ENCODE results near the gene BNIP1. TPM values are rescaled to one million over a fixed set of nuclear protein-coding genes. Genes with fewer than 3 reads are reported as not detected.

The BNIP1 gene
- total RNA-seq, 1 donor from 2014 or later = 8.4 TPM

- H3K4me1 ChIP-seq = no peaks in the 10 kb centered on the region
- H3K36me3 ChIP-seq = peaks cover 49% of the 10 kb centered on the region
- H3K4me3 ChIP-seq = no peak overlapping the region
- ATAC-seq (no peak), DNase-seq (no peak)
- no peaks in the 10 kb centered on the region for H3K9me3 ChIP-seq
- intact Hi-C loops (cut with DNase I) = no loop called here
- no peak overlapping the region for H3K27ac ChIP-seq
- H3K27me3 ChIP-seq (ENCODE audit: low read depth) = no peaks in the 10 kb centered on the region
- TF ChIP-seq, protein P1, sequence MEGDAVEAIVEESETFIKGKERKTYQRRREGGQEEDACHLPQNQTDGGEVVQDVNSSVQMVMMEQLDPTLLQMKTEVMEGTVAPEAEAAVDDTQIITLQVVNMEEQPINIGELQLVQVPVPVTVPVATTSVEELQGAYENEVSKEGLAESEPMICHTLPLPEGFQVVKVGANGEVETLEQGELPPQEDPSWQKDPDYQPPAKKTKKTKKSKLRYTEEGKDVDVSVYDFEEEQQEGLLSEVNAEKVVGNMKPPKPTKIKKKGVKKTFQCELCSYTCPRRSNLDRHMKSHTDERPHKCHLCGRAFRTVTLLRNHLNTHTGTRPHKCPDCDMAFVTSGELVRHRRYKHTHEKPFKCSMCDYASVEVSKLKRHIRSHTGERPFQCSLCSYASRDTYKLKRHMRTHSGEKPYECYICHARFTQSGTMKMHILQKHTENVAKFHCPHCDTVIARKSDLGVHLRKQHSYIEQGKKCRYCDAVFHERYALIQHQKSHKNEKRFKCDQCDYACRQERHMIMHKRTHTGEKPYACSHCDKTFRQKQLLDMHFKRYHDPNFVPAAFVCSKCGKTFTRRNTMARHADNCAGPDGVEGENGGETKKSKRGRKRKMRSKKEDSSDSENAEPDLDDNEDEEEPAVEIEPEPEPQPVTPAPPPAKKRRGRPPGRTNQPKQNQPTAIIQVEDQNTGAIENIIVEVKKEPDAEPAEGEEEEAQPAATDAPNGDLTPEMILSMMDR (IDR thresholded peaks at IDR 0.05) = no peak
Observed at GRCh38 chr5:173165177-173166016, 21.1 kb downstream of the BNIP1 start.

GRCh38 chr5:173172166-173172565 is 27.8 kb downstream of the BNIP1 start:
- H3K4me3 ChIP-seq = no peak overlapping the region
- H3K9me3 ChIP-seq = no peaks in the 10 kb centered on the region
- TF ChIP-seq, protein P1 (IDR thresholded peaks at IDR 0.05) = no peak
- intact Hi-C loops (cut with DNase I) = no loop called here
- no peak overlapping the region for H3K27ac ChIP-seq
- H3K36me3 ChIP-seq = no peaks in the 10 kb centered on the region
- DNase-seq = no peak
- no peaks in the 10 kb centered on the region for H3K4me1 ChIP-seq
- no peak for ATAC-seq
- H3K27me3 ChIP-seq (ENCODE audit: low read depth) = no peaks in the 10 kb centered on the region

DNA sequence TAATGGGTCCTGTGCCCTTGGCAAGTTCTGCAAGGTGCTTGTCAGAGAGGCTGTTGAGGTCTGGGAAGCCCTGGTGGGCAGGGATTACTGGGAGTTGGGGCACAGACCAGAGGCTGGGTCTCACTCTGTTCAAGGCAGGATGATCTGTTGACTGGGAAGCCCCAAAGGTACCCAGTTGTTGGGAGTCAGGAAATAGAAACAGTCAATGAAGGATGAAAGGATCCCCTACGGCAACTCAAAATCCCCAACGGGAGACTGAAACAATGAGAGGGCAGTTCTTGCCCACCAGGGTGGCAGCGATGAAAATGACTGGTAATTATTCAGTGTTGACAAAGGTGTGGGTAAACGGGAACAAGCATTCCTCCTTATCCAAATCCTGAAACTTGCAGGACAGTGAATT is 31.2 kb downstream of the BNIP1 start:
- no peak overlapping the region for H3K27ac ChIP-seq
- H3K36me3 ChIP-seq = no peaks in the 10 kb centered on the region
- peaks cover 5% of the 10 kb centered on the region for H3K9me3 ChIP-seq
- no peak for ATAC-seq
- H3K4me3 ChIP-seq = no peak overlapping the region
- no peak for DNase-seq
- no peaks in the 10 kb centered on the region for H3K4me1 ChIP-seq
- TF ChIP-seq, protein P1 (IDR thresholded peaks at IDR 0.05) = no peak
- intact Hi-C loops (cut with DNase I) = no loop called here
- no peaks in the 10 kb centered on the region for H3K27me3 ChIP-seq (ENCODE audit: low read depth)

DNA sequence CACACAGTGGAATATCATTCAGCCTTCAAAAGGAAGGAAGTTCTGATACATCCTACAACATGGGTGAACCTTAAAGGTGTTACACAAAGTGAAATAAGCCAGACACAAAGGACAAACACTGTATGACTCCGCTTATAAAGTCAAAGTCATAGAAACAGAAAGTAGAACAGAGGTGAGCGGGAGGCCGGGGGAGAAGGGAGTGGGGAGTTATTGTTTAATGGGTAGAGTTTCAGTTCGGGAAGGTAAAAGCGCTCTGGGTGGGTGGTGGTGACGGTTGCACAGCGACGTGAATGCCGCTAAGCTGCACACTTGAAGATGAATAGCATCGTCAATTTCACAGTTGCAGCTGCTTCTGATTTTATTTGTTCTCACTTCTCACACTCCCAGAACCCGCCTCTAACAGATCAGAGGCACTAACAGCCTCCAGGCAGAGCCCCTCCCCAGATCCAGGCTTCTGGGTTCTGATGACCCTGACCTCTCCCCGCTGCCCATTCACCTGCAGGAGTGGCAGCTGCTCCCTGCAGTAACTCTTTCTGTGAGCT is 34.1 kb downstream of the BNIP1 start:
- H3K4me1 ChIP-seq = no peaks in the 10 kb centered on the region

GRCh38 chr5:173180331-173180730 is 36.0 kb downstream of the BNIP1 start:
- Histone ChIP-seq H3K27ac (no peak overlapping the region), H3K27me3 (ENCODE audit: low read depth) (no peaks in the 10 kb centered on the region), H3K36me3 (no peaks in the 10 kb centered on the region), H3K4me1 (no peaks in the 10 kb centered on the region), H3K4me3 (no peak overlapping the region), H3K9me3 (peaks cover 9% of the 10 kb centered on the region)
- intact Hi-C loops (cut with DNase I) = no loop called here
- DNase-seq (no peak), ATAC-seq (no peak)
- TF ChIP-seq, protein P1 (IDR thresholded peaks at IDR 0.05) = no peak

More for the DNA sequence above, 34.1 kb downstream of the BNIP1 start:
- TF ChIP-seq, protein P1 (IDR thresholded peaks at IDR 0.05) = no peak
- H3K4me3 ChIP-seq = no peak overlapping the region
- DNase-seq (no peak), ATAC-seq (no peak)
- no peaks in the 10 kb centered on the region for H3K36me3 ChIP-seq
- no peaks in the 10 kb centered on the region for H3K27me3 ChIP-seq (ENCODE audit: low read depth)
- intact Hi-C loops (cut with DNase I) = no loop called here
- H3K9me3 ChIP-seq = peaks cover 9% of the 10 kb centered on the region
- H3K27ac ChIP-seq = no peak overlapping the region
